ENCODE data around the gene PSENEN. TPM values are rescaled to one million over a fixed set of nuclear protein-coding genes. Genes with fewer than 3 reads are reported as not detected.

Gene PSENEN
- total RNA-seq, 1 experiment from 2014 or later = 69.7 TPM

DNA sequence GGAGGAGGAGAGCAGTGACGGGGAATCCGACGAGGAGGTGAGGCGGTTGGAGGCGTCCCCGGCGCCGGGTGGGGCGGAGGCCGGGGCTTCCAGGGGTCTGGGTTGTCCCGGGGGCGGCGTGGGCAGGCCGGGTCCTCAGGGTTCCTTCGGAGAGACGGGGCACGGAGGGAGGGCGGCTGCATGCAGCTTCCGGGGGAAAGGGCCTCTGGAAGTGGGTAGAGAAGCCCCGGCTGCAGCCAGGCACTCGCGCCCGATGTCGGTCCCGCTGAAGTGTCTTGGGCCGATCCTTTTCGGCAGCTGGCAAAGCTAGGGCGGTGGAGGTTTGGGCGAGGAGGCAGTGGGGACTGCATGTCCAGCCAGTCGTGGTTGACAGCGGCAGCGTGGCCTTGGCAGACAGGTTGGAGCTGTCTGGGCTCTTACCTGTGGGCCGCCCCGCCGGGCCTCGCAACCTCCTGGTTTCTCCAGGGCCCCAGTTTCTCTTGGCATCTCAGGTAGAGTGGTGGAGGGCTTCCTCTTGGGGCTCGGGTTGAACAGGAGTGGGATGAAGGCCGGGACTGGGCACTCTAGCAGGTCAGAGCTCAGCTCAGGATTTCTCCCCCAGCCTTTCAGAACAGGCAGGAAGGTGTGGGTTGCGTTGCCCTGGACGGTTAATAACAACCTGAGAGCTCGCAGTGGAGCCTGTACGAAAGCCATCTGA, 27.0 kb upstream of the PSENEN start:
- no peak for DNase-seq
- H2AK5ac ChIP-seq (ENCODE audit: insufficient read length, low read length) = no peak overlapping the region
- H3K4me1 Mint-ChIP-seq = peaks cover 35 to 36% of the 10 kb centered on the region in 2 experiments
- TF ChIP-seq, protein P1, sequence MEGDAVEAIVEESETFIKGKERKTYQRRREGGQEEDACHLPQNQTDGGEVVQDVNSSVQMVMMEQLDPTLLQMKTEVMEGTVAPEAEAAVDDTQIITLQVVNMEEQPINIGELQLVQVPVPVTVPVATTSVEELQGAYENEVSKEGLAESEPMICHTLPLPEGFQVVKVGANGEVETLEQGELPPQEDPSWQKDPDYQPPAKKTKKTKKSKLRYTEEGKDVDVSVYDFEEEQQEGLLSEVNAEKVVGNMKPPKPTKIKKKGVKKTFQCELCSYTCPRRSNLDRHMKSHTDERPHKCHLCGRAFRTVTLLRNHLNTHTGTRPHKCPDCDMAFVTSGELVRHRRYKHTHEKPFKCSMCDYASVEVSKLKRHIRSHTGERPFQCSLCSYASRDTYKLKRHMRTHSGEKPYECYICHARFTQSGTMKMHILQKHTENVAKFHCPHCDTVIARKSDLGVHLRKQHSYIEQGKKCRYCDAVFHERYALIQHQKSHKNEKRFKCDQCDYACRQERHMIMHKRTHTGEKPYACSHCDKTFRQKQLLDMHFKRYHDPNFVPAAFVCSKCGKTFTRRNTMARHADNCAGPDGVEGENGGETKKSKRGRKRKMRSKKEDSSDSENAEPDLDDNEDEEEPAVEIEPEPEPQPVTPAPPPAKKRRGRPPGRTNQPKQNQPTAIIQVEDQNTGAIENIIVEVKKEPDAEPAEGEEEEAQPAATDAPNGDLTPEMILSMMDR (conservative IDR thresholded peaks at IDR 0.05) = no peak
- no peak overlapping the region for H4K5ac ChIP-seq (ENCODE audit: insufficient read length, low read depth, low read length)
- no peak overlapping the region for H3K18ac ChIP-seq (ENCODE audit: insufficient read length, low read depth, low read length)
- H3K79me1 ChIP-seq (ENCODE audit: insufficient read depth, low read depth, low read length, poor library complexity, severe bottlenecking) = no peaks in the 10 kb centered on the region
- no peak overlapping the region for H3K23ac ChIP-seq (ENCODE audit: insufficient read length, low read depth, low read length)
- peak overlapping the region; percentile 75 for H3K9ac ChIP-seq (ENCODE audit: extremely low read depth, insufficient read length, low read length)
- no peak overlapping the region for H4K91ac ChIP-seq (ENCODE audit: insufficient read length, low read depth, low read length)
- peaks cover 6% of the 10 kb centered on the region for H4K20me1 ChIP-seq (ENCODE audit: control insufficient read depth, insufficient read depth, insufficient read length)
- H3K27me3 ChIP-seq (ENCODE audit: insufficient read depth, low read length) = no peaks in the 10 kb centered on the region
- H3K4ac ChIP-seq (ENCODE audit: low read depth, low read length) = no peak overlapping the region
- H4K8ac ChIP-seq (replicated peaks; ENCODE audit: insufficient read length, low read depth, low read length) = no peak overlapping the region
- no peak overlapping the region for H3T11ph ChIP-seq (ENCODE audit: low read length)
- H3K79me2 ChIP-seq (ENCODE audit: insufficient read depth, low read length) = peaks cover 11% of the 10 kb centered on the region; the same call in 1 of the 2 replicates
- no CpG with 5 or more reads among the region's 42 CpGs for WGBS (ENCODE audit: extremely low coverage, insufficient read length, low lambda C conversion rate)
- no peak overlapping the region for H2AFZ ChIP-seq (ENCODE audit: low read length)
- no peak overlapping the region for H3K56ac ChIP-seq (ENCODE audit: insufficient read length, low read depth, low read length)
- peak overlapping the region; percentile 89 for H3K4me2 ChIP-seq (ENCODE audit: insufficient read depth, insufficient read length, low read length)
- no peak overlapping the region for H2BK20ac ChIP-seq (ENCODE audit: low read depth, low read length, poor library complexity, severe bottlenecking)
- H3K4me3 Mint-ChIP-seq = peak overlapping the region; percentile 87 to 92
- no peak overlapping the region for H3K27ac ChIP-seq (ENCODE audit: insufficient read length, low read depth, low read length)
- H2BK12ac ChIP-seq (ENCODE audit: insufficient read length, low read depth, low read length) = no peak overlapping the region
- H3K14ac ChIP-seq (ENCODE audit: insufficient read depth, low read length) = 0 out of 2 replicates have a peak overlapping the region, but pooled peaks have one; percentile 34
- H3K27ac Mint-ChIP-seq = peak overlapping the region in 2 of 3 experiments; percentile 18 to 72; a peak in 3 of 7 replicates
- no peaks in the 10 kb centered on the region; a peak in 1 of 5 replicates for H3K9me3 Mint-ChIP-seq
- H2BK120ac ChIP-seq (ENCODE audit: low read depth, low read length, poor library complexity, severe bottlenecking) = no peak overlapping the region
- H3K27me3 Mint-ChIP-seq (ENCODE audit: low read depth) = no peaks in the 10 kb centered on the region
- no peak overlapping the region for H2BK5ac ChIP-seq (ENCODE audit: insufficient read length, low read length)
- H3K36me3 Mint-ChIP-seq (ENCODE audit: insufficient read depth in 1 of 3, low read depth in 3 of 3) = peaks cover 21 to 38% (median 32%) of the 10 kb centered on the region in 3 experiments; a peak in 6 of 7 replicates
- no peak overlapping the region for H2BK15ac ChIP-seq (ENCODE audit: low read depth, low read length)
- H3K4me1 ChIP-seq (ENCODE audit: insufficient read depth, low read length) = peaks cover 7% of the 10 kb centered on the region; the same call in 1 of the 2 replicates
- peaks cover 18% of the 10 kb centered on the region for H3K23me2 ChIP-seq (ENCODE audit: insufficient read length, low read depth, low read length, poor library complexity, severe bottlenecking)
- no peaks in the 10 kb centered on the region for H3K9me3 ChIP-seq (ENCODE audit: control insufficient read depth, low read depth, low read length)
